ENCODE measurements around the gene AMZ2.

DNA sequence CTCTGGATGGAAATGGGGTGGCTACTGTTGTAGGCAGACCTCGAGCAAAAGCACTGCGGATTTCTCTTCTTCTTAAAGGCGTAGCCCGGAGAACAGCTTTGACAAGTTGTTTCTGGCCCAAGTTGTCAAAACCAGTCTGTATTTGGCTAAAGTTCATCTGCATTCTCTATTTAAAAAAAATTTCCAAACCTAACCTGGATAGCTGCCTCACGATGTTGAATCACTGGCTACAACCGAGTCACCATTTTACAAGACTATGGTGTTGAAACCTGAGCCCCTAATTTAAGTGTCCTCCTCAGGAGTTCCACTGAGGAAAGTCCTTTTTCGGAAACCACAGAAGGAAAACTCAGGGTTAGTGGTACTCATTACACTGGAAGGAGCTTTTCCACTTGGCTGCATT is 41.6 kb downstream of the AMZ2 start:
- TF ChIP-seq, protein P1, sequence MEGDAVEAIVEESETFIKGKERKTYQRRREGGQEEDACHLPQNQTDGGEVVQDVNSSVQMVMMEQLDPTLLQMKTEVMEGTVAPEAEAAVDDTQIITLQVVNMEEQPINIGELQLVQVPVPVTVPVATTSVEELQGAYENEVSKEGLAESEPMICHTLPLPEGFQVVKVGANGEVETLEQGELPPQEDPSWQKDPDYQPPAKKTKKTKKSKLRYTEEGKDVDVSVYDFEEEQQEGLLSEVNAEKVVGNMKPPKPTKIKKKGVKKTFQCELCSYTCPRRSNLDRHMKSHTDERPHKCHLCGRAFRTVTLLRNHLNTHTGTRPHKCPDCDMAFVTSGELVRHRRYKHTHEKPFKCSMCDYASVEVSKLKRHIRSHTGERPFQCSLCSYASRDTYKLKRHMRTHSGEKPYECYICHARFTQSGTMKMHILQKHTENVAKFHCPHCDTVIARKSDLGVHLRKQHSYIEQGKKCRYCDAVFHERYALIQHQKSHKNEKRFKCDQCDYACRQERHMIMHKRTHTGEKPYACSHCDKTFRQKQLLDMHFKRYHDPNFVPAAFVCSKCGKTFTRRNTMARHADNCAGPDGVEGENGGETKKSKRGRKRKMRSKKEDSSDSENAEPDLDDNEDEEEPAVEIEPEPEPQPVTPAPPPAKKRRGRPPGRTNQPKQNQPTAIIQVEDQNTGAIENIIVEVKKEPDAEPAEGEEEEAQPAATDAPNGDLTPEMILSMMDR (conservative IDR thresholded peaks at IDR 0.05; ENCODE audit: low read depth in 2 of 2): no peak
- TF ChIP-seq POLR2AphosphoS5 (IDR thresholded peaks at IDR 0.05; ENCODE audit: low read depth) (no peak), CREB1 (CRISPR knock-in tag; IDR thresholded peaks at IDR 0.05; ENCODE audit: low read depth) (no peak), ZNF462 (CRISPR knock-in tag; IDR thresholded peaks at IDR 0.05) (no peak), ZNF114 (CRISPR knock-in tag; IDR thresholded peaks at IDR 0.05) (no peak), EZH2 (IDR thresholded peaks at IDR 0.05; ENCODE audit: low read depth, unreplicated experiment) (no peak)
- TF ChIP-seq, protein P2, sequence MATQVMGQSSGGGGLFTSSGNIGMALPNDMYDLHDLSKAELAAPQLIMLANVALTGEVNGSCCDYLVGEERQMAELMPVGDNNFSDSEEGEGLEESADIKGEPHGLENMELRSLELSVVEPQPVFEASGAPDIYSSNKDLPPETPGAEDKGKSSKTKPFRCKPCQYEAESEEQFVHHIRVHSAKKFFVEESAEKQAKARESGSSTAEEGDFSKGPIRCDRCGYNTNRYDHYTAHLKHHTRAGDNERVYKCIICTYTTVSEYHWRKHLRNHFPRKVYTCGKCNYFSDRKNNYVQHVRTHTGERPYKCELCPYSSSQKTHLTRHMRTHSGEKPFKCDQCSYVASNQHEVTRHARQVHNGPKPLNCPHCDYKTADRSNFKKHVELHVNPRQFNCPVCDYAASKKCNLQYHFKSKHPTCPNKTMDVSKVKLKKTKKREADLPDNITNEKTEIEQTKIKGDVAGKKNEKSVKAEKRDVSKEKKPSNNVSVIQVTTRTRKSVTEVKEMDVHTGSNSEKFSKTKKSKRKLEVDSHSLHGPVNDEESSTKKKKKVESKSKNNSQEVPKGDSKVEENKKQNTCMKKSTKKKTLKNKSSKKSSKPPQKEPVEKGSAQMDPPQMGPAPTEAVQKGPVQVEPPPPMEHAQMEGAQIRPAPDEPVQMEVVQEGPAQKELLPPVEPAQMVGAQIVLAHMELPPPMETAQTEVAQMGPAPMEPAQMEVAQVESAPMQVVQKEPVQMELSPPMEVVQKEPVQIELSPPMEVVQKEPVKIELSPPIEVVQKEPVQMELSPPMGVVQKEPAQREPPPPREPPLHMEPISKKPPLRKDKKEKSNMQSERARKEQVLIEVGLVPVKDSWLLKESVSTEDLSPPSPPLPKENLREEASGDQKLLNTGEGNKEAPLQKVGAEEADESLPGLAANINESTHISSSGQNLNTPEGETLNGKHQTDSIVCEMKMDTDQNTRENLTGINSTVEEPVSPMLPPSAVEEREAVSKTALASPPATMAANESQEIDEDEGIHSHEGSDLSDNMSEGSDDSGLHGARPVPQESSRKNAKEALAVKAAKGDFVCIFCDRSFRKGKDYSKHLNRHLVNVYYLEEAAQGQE (IDR thresholded peaks at IDR 0.05; ENCODE audit: unreplicated experiment): no peak

Measured in GM23338 (cell line).